ENCODE results near the gene B3GNT9.

DNA sequence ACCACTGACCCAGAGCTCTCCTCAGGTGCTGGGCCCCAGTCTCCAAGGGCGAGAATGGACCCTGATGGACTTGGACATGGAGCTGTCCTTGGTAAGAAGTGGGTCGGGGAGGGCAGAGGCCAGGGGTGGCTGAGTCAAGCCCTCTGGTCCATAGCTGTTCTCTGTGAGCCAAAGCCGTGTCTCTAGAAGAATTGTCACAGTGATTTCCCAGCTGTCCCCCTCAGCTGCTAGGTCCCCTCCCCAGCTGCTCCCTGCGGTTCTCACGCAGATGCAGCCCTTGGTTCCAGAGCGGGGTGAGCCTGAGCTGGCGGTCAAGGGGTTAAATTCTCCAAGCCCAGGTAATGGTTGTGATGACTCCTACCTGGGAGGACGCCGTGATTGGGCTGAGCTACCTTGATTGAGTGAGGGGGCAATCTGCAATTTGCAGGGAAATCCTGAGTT, 18.2 kb upstream of the B3GNT9 start:
- no peak for TF ChIP-seq EZH2phosphoT487 (IDR thresholded peaks at IDR 0.05; ENCODE audit: insufficient read depth, low read depth)
- TF ChIP-seq EZH2 (IDR thresholded peaks at IDR 0.05; ENCODE audit: insufficient read depth, poor library complexity, severe bottlenecking): no peak
